AG04450 (cell line): ENCODE data around the gene AK9. TPM values are rescaled to one million over a fixed set of nuclear protein-coding genes. Genes with fewer than 3 reads are reported as not detected.
"Not testable (repeated sequence)": the region's sequence is repeated elsewhere in the genome, so short reads cannot be mapped to it uniquely, and the experiment has no call there.

ENCODE experiments used
- CTCF ChIA-PET: fragments of 300-600, 350-600 bp; formaldehyde crosslinking; extraction: SDS; loops from one replicate; lab custom pipeline; 2022; ENCODE audit warnings: antibody characterized with exemption, inconsistent platforms; lab: Charles Lee
- POLR2A ChIA-PET: fragments of 350-600 bp; formaldehyde crosslinking; extraction: SDS; loops from one replicate; lab custom pipeline; 2021; ENCODE audit warnings: antibody characterized with exemption, inconsistent platforms; lab: Yijun Ruan, JAX
- DNase-seq: peaks from one replicate; pipeline ENCODE4 v3.0.0-alpha.2; 2011; ENCODE audit warnings: low read depth, low spot score
- H3K27ac ChIP-seq: one replicate; pipeline ENCODE4 v1.5.1; 2012; ENCODE audit warnings: low read depth, low read length, control low read depth
- H3K27me3 ChIP-seq: one replicate; pipeline ENCODE4 v1.6.0; 2012; ENCODE audit warnings: low read length; ENCODE audit not compliant: control insufficient read depth, insufficient read depth
- H3K4me3 ChIP-seq: 2 replicates; pipeline ENCODE4 v1.5.1; 2011; ENCODE audit warnings: mild to moderate bottlenecking, low read depth, low read length, control low read depth
- H3K9me3 ChIP-seq: 2 replicates; pipeline ENCODE4 v1.5.1; 2012; ENCODE audit warnings: low read length; ENCODE audit not compliant: control insufficient read depth, insufficient read depth
- CTCF ChIP-seq: IDR thresholded peaks from 2 replicates; pipeline ENCODE4 v1.5.1; 2011; ENCODE audit warnings: low read depth, low read length, control low read depth, inconsistent platforms
- polyA plus RNA-seq: library from polyadenylated mRNA; depleted of rRNA; stranded (reverse); fragments of >200 nt; gene quantifications from 2 replicates; pipeline ENCODE4 v1.2.3, GENCODE V29; 2011

AK9 gene
- polyA plus RNA-seq, 1 experiment, result 3.6 TPM

- Histone ChIP-seq H3K4me3 (no peak overlapping the region), H3K27ac (no peak overlapping the region), H3K27me3 (no peaks in the 10 kb centered on the region), H3K9me3 (no peaks in the 10 kb centered on the region)
- no peak for TF ChIP-seq CTCF
- CTCF ChIA-PET, result interaction anchor here (0.6 kb wide), 1 partner anchor 262 kb away, joined by 3 read pairs; no protein-coding TSS in a partner anchor
- DNase-seq, result no peak
- POLR2A ChIA-PET, result no interaction called here
Measured at GRCh38 chr6:109521080-109521479, 169.9 kb downstream of the AK9 start.

GRCh38 chr6:109519647-109520046, 171.4 kb downstream of the AK9 start:
- DNase-seq, H3K27me3 ChIP-seq, H3K9me3 ChIP-seq, POLR2A ChIA-PET, H3K4me3 ChIP-seq, H3K27ac ChIP-seq: not testable (repeated sequence)
- CTCF ChIA-PET, result interaction anchor here (1.4 kb wide), 1 partner anchor 25 kb away, joined by 4 read pairs; no protein-coding TSS in a partner anchor

- no peak overlapping the region for H3K4me3 ChIP-seq
- ChIA-PET CTCF (no interaction called here), POLR2A (no interaction called here)
- H3K27ac ChIP-seq, result no peak overlapping the region
- no peak for DNase-seq
- TF ChIP-seq CTCF, result no peak
- H3K27me3 ChIP-seq, result no peaks in the 10 kb centered on the region
- H3K9me3 ChIP-seq, result no peaks in the 10 kb centered on the region
Measured at GRCh38 chr6:109516929-109517328, 174.1 kb downstream of the AK9 start.

GRCh38 chr6:109515781-109516409, 175.1 kb downstream of the AK9 start:
- H3K9me3 ChIP-seq, result no peaks in the 10 kb centered on the region
- no peak overlapping the region for H3K27ac ChIP-seq
- ChIA-PET POLR2A (no interaction called here), CTCF (interaction anchor here (0.7 kb wide), 1 partner anchor 523 kb away, joined by 4 read pairs; no protein-coding TSS in a partner anchor)
- H3K27me3 ChIP-seq, result no peaks in the 10 kb centered on the region
- no peak overlapping the region for H3K4me3 ChIP-seq
- no peak for DNase-seq
- no peak for TF ChIP-seq CTCF

- H3K27ac ChIP-seq, result no peak overlapping the region
- CTCF ChIA-PET, result no interaction called here
- TF ChIP-seq CTCF, result no peak
Measured at GRCh38 chr6:109514946-109515345, 176.1 kb downstream of the AK9 start.

More at GRCh38 chr6:109514946-109515345, 176.1 kb downstream of the AK9 start:
- no peak for DNase-seq
- no peaks in the 10 kb centered on the region for H3K27me3 ChIP-seq
- POLR2A ChIA-PET, result no interaction called here
- H3K4me3 ChIP-seq, result no peak overlapping the region
- no peaks in the 10 kb centered on the region for H3K9me3 ChIP-seq
